Measurements from ENCODE around the gene PDE4B.

The PDE4B gene

DNA sequence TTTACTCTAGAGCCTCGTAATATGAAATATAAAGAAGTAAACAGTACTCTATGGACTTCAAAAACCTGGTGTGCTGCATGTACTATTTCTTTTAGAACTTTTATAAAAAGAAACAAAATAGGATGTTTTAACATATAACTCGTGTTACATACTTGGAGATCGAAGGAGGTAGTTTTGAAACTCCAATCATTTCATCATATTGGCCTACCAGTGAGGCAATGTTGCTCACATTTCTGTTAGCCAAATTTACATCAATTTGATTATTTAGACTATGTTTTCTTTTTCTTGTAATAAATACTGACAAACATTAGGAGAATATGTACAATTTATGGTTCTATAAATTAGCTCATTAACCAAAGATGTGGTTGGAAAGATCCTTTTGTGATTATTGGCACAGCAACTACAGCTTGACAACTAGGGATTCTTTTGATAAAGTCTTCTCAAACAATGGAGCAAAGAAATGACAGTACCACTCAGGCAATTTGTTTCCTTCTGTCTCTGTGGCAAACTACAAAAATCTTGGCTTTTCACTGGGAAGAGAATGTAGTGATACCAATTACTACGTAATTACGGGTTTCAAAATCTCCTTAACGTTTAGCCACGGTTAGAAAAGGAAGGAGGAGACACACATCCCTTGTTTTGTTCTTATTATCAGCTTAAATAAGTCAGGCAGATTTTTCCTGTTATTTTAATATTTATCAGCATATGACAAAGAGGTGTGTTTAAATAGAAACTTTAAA, 474.7 kb downstream of the PDE4B start:
- DNase-seq: no peak

DNA sequence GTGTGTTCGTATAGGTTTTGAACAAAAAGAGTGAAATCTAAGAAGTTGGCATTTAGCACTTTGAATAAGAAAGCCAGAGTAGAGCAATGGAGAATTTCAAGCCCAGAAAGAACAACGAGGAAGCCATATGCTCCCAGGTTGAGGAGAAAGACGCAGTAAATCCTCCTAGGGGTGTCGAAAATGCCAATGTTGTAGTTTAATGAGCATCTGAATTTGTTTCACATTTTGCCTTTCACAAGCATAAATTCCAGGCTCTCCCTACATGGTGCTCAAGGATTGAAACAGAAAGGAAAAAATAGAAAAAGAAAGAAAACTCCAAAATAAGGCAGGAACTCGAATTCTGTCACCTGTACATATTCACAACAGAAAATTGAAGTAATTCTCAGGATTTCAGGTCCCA, 476.5 kb downstream of the PDE4B start:
- no peak for DNase-seq

DNA sequence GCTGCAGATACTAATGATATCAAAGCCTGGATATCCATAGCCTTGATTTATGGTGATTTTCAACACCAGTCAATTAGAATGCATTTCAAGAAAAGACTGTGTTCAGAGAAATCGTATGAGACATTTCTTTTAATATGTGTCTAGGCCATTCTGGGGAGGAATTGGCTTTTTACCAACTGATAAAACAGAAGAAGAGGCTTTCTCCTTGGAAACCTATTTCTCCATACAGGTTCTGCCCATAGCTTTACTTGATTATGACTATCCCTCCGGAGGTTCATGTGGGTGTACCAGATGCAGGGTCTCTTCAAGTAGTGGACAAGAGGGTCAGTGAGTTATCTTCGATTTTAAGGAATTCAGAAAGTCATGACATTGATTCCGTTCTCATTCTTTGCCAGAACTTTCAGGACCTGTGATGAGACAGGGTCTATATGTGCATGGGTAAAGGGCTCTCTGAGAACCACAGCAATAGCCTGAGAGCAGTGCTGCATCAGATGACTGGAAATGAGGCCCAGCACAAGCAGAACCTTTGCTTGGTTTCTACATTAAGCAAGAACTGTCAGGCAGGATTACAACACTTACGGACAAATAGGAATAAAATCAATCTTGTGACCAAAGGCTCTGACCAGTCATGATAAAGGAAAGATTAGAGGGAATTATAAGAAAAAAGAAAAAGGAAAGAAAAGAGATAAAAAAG, 477.6 kb downstream of the PDE4B start:
- no peak for DNase-seq

DNA sequence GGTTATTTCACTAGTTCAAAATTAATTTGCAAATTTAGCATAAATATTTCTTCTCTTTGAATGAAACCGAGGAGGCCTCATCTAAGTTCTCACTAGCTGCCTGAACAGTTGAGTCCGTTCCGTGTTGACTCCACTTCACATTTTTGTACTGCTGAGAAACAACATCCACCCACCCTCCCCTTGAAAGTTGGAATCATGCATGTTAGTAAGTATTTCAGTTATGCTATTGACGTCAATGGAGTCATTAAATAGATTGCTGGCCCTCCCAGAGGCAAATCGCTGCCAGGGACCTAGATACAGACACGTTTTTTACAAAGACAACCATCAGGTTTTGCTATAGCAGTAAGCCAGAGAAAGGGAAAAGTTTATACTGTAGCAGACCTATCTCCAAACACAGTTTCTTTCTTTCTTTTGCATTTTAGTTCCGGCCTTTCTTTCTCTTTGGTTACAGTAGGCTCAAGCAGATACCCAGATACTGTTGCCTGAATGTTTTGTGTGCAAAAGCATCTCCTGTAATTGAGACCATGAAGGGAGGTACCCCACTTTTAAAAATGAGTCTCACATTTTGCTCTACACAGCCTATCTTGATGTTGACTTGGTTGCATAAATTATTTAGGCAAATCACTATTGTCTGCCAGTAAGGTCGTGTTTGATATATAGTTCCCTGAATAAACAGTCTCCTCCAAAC, 478.7 kb downstream of the PDE4B start:
- DNase-seq: peak; percentile 98

DNA sequence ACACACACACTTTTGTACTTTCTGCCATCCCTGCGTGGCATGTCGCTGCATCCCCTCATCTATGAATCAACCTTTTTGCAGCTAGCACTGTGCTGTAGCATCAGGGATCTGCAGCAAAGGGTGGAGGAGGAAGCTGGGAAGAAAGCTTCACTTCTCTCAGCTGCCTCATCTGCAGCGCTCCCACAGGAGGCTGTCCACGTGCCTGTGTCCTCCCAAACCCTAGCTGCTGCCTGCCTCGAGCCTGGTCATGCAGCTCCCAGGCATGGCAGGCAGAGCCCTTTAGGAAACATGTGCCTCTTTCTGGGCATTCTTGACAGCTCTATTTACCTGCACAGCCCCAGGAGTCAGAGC, 479.2 kb downstream of the PDE4B start:
- peak; percentile 58 for DNase-seq

DNA sequence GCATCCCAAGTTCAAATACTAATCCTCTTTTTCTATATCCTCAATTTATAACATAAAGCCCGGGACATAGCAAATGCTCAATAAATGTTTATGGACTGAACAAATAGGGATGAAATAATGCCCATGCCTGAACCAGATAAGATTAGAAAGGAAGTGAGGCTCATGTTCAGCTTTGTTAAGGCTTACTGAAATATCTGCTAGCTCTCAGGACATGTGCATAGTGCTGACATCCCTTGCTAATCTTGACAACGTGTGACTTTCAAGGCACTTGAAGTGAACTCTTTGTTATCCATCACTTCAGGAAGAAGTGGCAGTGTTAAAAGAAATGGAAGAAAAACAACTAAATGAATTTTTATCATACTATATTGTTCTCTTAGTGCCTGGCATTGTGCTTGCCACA, 481.0 kb downstream of the PDE4B start:
- DNase-seq: no peak

DNA sequence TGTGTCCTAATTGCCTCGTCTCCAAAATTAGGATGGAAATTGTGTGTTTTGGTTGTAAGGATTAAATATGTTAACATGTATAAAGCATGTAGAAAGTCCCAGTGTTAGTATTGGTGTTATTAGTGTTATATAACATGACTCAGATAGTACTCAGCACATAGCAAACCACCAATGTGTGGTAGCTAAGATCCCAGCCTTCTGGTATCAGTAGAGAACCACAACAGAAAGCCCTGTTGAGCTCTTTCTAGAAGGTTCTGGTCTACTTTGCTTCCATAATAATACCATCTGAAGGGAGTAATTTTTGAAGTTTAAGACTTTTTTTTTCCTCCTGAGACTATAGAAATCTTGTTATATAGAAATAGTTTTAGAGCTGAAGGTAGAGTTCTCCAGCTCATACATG, 481.9 kb downstream of the PDE4B start:
- DNase-seq: no peak

DNA sequence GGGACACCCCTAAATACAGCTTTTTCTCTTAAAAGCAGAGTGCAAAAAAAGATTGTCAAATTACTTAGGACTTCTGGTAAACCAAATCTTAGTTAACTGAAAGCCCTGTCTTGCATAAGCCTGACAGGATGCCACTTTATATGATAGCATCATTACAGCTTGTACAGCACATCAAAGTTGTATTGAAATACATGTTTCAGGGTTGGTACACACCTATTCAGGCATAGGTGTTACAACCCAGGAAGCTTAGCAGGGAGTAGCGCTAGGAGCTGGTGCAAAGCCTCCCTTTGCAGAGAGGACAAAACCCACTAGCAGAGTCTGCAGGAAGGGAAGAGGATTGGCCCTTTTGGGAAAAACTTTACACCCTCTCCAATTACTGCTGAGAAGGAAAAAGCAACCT, 482.4 kb downstream of the PDE4B start:
- no peak for DNase-seq

DNA sequence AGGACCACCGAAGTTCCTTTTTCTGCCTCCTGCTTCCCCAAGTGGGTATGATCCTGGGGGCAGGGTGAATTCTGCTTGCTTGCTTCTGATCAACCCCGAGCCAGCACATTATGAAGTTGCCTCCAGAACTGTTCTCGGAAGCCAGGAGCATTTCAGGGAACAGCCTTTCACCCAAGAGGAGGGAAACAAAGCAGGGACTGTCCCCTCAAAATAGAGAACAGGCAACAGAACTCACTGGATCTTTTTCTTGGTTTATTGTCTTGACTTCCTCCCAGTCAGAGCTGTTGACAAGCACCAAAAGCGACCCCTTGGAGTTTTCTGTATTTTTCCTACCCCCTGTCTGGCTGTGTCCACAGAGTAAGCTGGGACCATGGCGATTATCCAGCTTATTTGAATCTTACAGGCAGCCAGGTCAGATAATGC, 482.9 kb downstream of the PDE4B start:
- no peak for DNase-seq

DNA sequence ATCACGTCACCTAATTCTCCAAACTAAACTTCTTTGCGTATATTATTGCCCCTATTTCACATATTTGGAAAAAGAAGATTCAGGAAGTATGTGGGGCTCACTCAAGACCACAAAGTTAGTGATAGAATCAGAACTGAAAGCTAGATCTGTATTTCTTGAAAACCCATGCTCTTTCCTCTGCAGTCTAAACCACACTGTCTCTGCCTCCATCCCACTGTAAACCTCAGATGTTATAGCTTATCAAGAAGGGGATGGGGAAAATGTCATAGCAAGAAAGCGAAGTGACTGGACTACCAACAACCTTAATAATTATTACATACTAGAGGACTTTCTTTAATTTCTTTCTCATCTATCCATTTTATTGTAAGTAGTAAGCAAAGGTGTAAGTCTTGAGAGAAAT, 483.5 kb downstream of the PDE4B start:
- DNase-seq: no peak

DNA sequence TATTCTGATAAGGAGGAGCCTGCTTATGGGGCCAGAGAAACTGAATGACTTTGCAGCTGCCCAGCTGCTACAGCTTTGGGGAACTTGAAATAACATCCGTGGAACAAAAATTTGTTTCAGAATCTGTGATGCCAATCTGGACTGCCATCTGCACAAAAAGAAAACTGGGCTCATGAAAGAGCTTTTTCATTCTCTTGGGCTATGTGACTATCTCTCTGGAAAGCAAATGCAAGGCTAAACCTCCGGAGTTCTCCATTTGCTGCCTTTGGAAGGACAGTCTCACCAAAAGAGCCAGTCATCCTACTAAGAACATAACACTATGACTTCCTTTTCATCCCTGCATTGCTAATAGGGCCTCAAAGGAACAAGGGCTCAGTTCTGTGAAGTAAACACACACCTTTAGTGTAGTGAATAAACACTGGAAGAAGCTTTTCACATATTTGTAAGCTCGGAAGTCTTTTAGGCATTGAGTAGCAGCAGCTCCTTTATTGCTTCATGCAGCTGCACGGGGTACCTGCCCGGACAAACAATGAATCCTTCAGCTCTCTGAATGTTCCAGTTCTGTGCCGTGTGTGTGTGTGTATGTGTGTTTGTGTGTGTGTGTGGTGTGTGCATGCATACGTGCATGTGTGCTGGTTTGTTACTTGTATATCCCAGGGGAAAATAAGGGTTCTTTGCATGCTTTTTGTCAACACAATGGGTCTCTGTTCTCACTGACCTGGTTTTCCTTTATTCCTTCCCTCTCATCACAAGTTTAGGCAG, 485.7 kb downstream of the PDE4B start:
- DNase-seq: no peak

DNA sequence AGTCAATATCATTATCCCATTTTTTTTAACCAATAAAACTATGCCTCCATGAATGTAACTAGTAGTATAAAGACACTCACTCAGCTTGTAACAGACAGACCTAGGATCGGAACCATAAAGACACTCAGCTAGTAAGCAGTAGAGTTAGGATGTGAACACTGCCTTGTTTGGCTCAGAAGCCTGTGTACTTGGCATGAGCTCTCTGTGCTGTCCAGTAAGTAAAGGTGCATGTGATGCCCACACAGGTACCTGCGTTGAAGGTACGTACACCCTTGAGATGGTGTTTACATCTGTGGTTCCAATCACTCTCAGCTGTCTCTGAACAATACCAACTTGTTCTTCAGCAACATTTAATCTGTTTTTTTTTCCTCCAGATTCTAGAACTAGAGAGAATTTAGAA, 489.1 kb downstream of the PDE4B start:
- no peak for DNase-seq

DNA sequence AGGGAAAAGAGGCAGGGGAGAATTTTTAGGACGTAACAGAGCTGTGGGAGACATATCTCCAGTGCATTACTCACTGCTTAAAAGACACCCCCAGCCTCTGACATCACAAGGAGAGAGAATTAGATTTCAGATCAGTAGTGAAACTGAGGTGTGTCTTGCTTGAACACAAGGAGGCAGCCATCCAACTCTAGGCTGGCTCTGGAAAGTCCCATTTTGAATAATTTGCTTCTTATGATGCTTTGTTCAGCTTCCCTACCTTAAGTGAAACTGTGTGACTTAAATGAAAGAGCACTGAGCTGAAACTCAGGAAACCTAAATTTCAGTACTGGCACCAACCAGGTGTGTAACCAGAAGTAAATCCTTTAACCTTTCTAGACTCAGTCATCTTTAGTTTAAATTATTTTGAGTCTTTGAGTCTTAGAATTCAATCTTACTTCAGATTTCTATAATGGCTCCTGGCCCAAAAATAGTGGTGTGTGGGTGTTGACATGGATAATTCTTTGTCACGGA, 489.7 kb downstream of the PDE4B start:
- peak; percentile 61 for DNase-seq

DNA sequence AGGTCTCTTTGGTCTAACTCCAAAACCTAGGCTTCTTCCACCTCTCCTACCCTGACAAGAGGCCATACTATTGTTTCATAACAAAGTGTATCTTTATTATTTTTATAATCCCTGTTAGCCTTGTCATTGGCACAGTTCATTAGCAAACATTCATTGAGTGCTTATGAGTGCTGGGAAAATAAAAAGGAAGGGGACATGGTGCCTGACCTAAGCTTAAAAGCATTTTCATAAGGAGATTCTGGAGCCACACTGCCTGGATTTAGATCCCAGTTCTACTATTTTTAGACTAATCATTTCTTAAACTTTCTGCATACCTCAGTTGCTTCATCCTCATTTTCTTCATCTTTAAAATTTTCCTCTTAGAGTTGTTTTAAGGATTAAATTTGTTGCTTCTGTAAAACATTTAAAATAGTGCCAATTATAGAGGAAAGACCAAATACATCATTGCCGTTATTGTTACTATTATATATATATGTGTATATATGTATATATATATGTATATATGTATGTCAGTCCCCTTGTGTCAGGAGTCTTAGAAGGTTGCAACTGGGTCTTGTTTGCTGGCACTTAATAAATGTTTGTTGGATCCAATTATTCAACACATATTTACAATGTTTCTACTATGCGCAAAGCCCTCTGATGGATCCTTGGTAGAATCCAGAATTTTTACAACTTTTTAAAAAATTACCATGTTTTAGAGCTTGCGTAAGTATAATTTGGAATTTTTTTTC, 490.4 kb downstream of the PDE4B start:
- peak; percentile 53 for DNase-seq

DNA sequence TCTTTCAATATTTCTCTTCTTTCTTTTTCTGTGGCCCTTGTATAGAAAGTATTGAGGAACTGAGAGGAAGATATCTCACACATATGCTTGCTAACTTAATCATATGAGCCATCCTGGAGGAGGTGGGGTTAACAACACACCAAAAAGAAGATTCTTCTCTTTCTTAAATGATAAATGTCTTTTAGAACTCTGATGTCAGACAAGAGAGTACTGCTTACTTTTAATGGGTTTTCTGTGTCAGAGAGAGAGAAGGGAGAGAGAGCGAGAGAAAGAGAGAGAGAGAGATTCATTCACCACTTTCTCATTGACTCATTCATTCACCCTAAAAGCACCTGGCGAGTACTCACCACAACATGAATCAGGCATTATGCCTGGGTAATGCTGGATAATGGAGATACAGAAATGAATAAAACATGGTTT, 490.9 kb downstream of the PDE4B start:
- no peak for DNase-seq

DNA sequence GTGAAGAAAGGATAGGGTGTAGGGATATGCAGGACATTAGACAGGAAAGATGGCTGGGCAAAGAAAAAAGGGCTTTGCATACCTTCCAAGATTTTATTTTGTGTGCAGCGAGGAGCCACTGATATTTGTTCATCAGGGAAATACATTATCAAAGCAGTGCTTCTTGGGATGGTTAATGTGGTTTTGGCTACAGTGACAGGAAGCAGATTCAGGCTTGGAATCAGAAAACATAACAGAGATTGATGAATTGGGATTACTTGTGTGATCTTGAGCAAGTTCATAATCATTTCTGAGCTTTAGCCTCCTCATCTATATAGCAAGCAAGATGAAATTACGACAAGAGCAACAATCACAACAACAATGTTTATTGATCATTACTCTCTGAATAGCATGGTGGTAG, 492.1 kb downstream of the PDE4B start:
- DNase-seq: no peak

DNA sequence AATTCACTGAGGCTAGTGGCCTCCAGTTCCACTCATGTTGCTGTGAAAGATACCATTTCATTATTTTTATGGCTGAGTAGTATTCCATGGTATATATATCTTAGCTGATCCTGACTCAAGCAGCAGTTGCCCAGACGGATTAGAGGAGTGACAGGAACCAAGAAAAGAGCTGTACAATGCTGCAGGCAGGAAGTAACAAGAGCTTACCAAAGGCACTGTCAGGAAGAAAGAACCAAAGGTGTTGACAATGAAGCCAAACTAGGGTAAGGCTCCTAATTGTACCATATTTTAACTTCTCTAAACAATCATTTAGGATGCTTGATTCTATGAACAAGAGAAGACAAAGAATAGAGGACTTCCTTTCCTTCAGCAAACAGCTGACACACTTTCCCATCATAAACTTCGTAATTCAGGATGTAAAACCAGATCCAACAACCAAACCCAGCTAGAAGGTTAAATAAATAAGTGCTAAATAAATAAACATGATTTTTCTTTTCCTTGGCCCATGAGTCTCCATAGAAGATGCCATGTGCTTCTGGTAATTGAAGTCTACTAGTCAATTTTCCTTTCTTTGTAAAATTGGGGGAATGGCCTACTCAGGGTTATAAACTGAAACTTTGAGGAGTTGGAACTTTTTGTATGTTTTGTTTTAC, 493.0 kb downstream of the PDE4B start:
- no peak for DNase-seq

DNA sequence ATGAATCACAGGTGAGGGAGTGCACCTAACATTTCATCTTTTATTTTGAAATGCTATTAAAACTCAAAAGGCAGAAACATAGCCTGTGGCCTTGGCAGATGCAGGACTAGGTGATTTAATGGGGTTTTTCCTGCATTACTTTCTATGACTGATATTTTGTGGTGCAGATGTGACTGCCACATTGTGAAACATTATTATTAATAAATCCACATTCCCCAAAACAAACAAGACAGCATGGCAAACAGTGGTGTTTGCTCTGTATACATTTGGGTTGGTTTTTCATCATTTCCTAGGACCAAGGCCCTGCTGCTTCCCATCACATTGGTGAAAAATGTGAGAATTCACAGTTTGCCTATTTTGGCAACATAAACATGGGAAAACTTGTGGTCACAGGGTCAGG, 493.6 kb downstream of the PDE4B start:
- no peak for DNase-seq

DNA sequence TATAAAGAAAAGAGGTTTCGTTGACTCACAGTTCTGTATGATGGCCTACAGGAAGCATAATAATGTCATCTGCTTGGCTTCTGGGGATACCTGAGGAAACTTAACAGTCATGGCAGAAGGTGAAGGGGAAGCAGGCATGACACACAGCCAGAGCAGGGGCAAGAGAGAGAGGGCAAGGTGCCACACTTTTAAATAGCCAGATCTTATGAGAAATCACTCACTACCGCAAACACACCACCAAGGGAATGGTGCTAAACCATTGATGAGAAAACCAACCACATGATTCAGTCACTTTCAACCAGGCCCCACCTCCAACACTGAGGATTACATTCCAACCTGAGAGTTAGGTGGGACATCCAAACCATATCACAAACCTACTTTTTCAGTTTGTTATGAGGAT, 495.4 kb downstream of the PDE4B start:
- DNase-seq: no peak

DNA sequence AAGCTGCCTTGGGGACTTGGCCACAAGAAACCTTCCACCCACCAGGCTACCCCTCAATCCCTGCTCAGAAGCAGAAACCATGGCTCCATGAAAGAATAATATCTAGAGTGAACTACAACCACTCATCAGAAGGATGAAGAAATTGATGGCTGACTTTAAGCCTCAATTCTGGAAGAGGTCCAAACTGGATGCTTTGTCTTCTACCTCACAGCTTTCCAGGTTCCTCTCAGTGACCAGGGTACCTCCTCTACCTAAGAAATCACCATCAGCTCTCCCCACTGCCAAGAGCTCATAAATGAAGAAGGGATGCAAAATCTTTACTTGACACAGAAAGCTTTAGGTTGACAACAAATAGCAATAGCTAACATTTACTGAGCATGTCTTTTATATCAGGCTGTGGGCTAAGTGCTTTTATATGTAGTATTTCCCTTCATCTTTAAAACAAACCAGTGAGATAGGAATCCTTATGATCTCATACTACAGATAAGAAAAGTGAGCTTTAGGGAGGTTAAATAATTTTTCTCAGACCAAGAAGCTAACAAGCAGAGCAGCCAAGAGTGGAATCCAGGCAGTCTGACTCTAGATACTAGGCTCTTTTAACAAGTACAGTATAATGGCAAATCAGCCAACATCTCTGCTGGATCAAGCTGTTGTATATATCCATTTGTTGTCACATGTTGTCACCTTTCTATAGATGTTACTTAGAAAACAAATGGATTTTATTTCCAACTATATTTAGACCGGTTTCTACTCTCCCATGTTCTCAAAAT, 498.3 kb downstream of the PDE4B start:
- no peak for DNase-seq

DNA sequence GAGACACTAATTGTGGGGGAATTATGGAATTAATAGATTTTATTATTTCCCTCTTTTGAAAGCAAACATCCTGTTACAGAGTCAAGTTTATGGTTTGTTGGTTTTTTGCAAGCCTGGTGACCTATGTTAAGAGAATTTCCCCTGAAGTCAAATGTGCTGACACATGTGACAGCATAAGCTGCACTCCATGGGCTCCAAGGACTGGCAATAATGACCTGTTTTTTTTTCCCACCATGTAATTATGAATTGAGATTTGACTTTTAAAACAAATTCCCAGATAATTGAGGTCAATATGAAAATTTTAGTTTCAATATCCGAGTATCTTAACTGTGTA, 498.8 kb downstream of the PDE4B start:
- DNase-seq: no peak

Data from fibroblast of skin of back (primary cell).